ENCODE results near the gene CELF2. TPM values are rescaled to one million over a fixed set of nuclear protein-coding genes. Genes with fewer than 3 reads are reported as not detected.

CELF2 gene
- total and polyA plus RNA-seq, 7 donors: 6.0 to 83.1 (median 48.9) TPM

DNA sequence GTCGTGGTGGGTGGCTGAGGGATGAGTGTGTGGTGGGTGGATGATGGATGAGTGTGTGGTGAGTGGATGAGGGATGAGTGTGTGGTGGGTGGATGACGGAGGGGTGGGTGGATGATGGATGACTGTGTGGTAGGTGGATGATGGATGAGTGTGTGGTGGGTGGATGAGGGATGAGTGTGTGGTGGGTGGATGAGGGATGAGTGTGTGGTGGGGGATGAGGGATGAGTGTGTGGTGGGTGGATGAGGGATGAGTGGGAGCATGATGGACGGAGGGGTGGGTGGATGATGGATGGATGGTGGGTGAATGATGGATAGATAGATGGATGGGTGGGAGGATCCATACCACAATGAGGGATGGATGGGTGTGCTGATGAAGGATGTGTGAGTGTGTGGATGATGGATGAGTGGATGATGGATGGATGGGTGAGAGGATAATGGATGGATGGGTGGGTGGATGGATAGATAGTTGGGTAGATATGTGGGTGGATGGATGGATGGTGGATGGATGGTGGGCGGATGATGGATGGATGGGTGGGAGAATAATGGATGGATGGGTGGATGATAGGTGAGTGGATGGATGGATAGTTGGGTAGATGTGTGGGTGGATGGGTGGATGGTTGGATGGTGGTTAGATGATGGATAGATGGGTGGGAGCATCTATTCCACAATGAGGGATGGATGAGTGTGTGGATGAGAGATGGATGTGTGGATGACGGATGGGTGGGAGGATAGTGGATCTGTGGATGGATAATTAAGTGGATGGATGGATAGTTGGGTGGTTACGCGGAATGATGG lies 266.8 kb downstream of the CELF2 start:
- WGBS, 2 donors: 97 to 98% methylated on average over 6 of the region's 7 CpGs
- H3K36me3 ChIP-seq: peaks cover 0 to 52% (median 15%) of the 10 kb centered on the region in 4 donors
- TF ChIP-seq CTCF (IDR thresholded peaks at IDR 0.05) (no peak), POLR2A (IDR thresholded peaks at IDR 0.05) (no peak), POLR2AphosphoS5 (IDR thresholded peaks at IDR 0.05) (no peak), EP300 (IDR thresholded peaks at IDR 0.05) (no peak)

GRCh38 chr10:11285171-11285570 lies 267.5 kb downstream of the CELF2 start:
- Histone ChIP-seq H3K4me3 (no peak overlapping the region), H3K4me1 (no peaks in the 10 kb centered on the region), H3K27ac (no peak overlapping the region), H3K27me3 (no peaks in the 10 kb centered on the region), H3K9me3 (no peaks in the 10 kb centered on the region), H3K36me3 (peaks cover 0 to 52% (median 13%) of the 10 kb centered on the region in 4 donors)
- intact Hi-C loops (cut with DNase I): no loop called here
- WGBS, 2 donors: 90 to 92% methylated on average over 4 of the region's 4 CpGs
- TF ChIP-seq CTCF (IDR thresholded peaks at IDR 0.05) (no peak), POLR2A (IDR thresholded peaks at IDR 0.05) (no peak), POLR2AphosphoS5 (IDR thresholded peaks at IDR 0.05) (no peak), EP300 (IDR thresholded peaks at IDR 0.05) (no peak)
- no peak for DNase-seq

More for the DNA sequence above, 266.8 kb downstream of the CELF2 start:
- no peaks in the 10 kb centered on the region for H3K27me3 ChIP-seq
- no peak for DNase-seq
- H3K4me3 ChIP-seq: no peak overlapping the region
- no peaks in the 10 kb centered on the region for H3K4me1 ChIP-seq
- H3K27ac ChIP-seq: no peak overlapping the region
- no peaks in the 10 kb centered on the region for H3K9me3 ChIP-seq
- intact Hi-C loops (cut with DNase I): no loop called here

- Histone ChIP-seq H3K4me1 (no peaks in the 10 kb centered on the region), H3K36me3 (peaks cover 0 to 49% (median 12%) of the 10 kb centered on the region in 4 donors), H3K27me3 (no peaks in the 10 kb centered on the region), H3K27ac (no peak overlapping the region), H3K4me3 (no peak overlapping the region), H3K9me3 (no peaks in the 10 kb centered on the region)
- no peak for DNase-seq
- 86 to 93% methylated on average over 7 of the region's 7 CpGs for WGBS, 2 donors
- TF ChIP-seq CTCF (IDR thresholded peaks at IDR 0.05): no peak
- TF ChIP-seq POLR2AphosphoS5 (IDR thresholded peaks at IDR 0.05): no peak
- TF ChIP-seq EP300 (IDR thresholded peaks at IDR 0.05): no peak
- TF ChIP-seq POLR2A (IDR thresholded peaks at IDR 0.05): no peak
- intact Hi-C loops (cut with DNase I): no loop called here
Observed at GRCh38 chr10:11286261-11286852, 268.7 kb downstream of the CELF2 start.

GRCh38 chr10:11288302-11288701 lies 270.6 kb downstream of the CELF2 start:
- DNase-seq: no peak
- H3K36me3 ChIP-seq: peaks cover 0 to 62% (median 14%) of the 10 kb centered on the region in 4 donors
- 85 to 94% methylated on average over 13 of the region's 13 CpGs for WGBS, 2 donors

More at GRCh38 chr10:11288302-11288701, 270.6 kb downstream of the CELF2 start:
- intact Hi-C loops (cut with DNase I): no loop called here
- Histone ChIP-seq H3K4me1 (no peaks in the 10 kb centered on the region), H3K27me3 (no peaks in the 10 kb centered on the region), H3K27ac (no peak overlapping the region), H3K9me3 (no peaks in the 10 kb centered on the region), H3K4me3 (no peak overlapping the region)
- TF ChIP-seq EP300 (IDR thresholded peaks at IDR 0.05) (no peak), CTCF (IDR thresholded peaks at IDR 0.05) (no peak), POLR2A (IDR thresholded peaks at IDR 0.05) (no peak)

All from sigmoid colon (tissue), 7 donors.